Measurements from ENCODE around the gene PSPC1.
"Not testable (repeated sequence)": the region's sequence is repeated elsewhere in the genome, so short reads cannot be mapped to it uniquely, and the experiment has no call there.

The PSPC1 gene

GRCh38 chr13:19817106-19817505 is 34.4 kb upstream of the PSPC1 start:
- H3K27me3 ChIP-seq (ENCODE audit: control insufficient read depth, low read length): no peaks in the 10 kb centered on the region
- no peaks in the 10 kb centered on the region for H3F3A ChIP-seq (ENCODE audit: control insufficient read depth, insufficient read depth)
- H3K79me2 ChIP-seq (ENCODE audit: control insufficient read depth, low read length): no peaks in the 10 kb centered on the region
- peaks cover 19% of the 10 kb centered on the region for H3K36me3 ChIP-seq (ENCODE audit: control insufficient read depth, low read length)
- H3K4me1 ChIP-seq (ENCODE audit: control insufficient read depth, low read length): no peaks in the 10 kb centered on the region
- H3K9me3 ChIP-seq (ENCODE audit: control insufficient read depth, insufficient read depth, low read length): no peaks in the 10 kb centered on the region
- no peaks in the 10 kb centered on the region for H4K20me1 ChIP-seq (ENCODE audit: control insufficient read depth, insufficient read depth, low read depth, low read length)
- no peaks in the 10 kb centered on the region for H3K9me2 ChIP-seq (replicated peaks; ENCODE audit: control insufficient read depth, low read length)
- H3K27ac ChIP-seq (ENCODE audit: low read depth, low read length): no peak overlapping the region
- TF ChIP-seq EZH2phosphoT487 (IDR thresholded peaks at IDR 0.05; ENCODE audit: borderline replicate concordance, low read length): no peak
- TF ChIP-seq, protein P1, sequence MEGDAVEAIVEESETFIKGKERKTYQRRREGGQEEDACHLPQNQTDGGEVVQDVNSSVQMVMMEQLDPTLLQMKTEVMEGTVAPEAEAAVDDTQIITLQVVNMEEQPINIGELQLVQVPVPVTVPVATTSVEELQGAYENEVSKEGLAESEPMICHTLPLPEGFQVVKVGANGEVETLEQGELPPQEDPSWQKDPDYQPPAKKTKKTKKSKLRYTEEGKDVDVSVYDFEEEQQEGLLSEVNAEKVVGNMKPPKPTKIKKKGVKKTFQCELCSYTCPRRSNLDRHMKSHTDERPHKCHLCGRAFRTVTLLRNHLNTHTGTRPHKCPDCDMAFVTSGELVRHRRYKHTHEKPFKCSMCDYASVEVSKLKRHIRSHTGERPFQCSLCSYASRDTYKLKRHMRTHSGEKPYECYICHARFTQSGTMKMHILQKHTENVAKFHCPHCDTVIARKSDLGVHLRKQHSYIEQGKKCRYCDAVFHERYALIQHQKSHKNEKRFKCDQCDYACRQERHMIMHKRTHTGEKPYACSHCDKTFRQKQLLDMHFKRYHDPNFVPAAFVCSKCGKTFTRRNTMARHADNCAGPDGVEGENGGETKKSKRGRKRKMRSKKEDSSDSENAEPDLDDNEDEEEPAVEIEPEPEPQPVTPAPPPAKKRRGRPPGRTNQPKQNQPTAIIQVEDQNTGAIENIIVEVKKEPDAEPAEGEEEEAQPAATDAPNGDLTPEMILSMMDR (IDR thresholded peaks at IDR 0.05; ENCODE audit: low read depth, low read length, poor library complexity, severe bottlenecking): no peak
- no peak overlapping the region for H3K4me3 ChIP-seq (ENCODE audit: low read length)
- H3K4me2 ChIP-seq (ENCODE audit: low read length): no peak overlapping the region

- not testable (repeated sequence) for H3K79me2 ChIP-seq (ENCODE audit: control insufficient read depth, low read length); H3K4me3 ChIP-seq (ENCODE audit: low read length); H4K20me1 ChIP-seq (ENCODE audit: control insufficient read depth, insufficient read depth, low read depth, low read length); H3K9me3 ChIP-seq (ENCODE audit: control insufficient read depth, insufficient read depth, low read length); H3K4me2 ChIP-seq (ENCODE audit: low read length); H3K4me1 ChIP-seq (ENCODE audit: control insufficient read depth, low read length); H3K27ac ChIP-seq (ENCODE audit: low read depth, low read length); H3K27me3 ChIP-seq (ENCODE audit: control insufficient read depth, low read length); H3F3A ChIP-seq (ENCODE audit: control insufficient read depth, insufficient read depth); H3K9me2 ChIP-seq (replicated peaks; ENCODE audit: control insufficient read depth, low read length)
- peaks cover 16% of the 10 kb centered on the region for H3K36me3 ChIP-seq (ENCODE audit: control insufficient read depth, low read length)
These were observed 33.1 kb upstream of the PSPC1 start for GRCh38 chr13:19815842-19816241.

DNA sequence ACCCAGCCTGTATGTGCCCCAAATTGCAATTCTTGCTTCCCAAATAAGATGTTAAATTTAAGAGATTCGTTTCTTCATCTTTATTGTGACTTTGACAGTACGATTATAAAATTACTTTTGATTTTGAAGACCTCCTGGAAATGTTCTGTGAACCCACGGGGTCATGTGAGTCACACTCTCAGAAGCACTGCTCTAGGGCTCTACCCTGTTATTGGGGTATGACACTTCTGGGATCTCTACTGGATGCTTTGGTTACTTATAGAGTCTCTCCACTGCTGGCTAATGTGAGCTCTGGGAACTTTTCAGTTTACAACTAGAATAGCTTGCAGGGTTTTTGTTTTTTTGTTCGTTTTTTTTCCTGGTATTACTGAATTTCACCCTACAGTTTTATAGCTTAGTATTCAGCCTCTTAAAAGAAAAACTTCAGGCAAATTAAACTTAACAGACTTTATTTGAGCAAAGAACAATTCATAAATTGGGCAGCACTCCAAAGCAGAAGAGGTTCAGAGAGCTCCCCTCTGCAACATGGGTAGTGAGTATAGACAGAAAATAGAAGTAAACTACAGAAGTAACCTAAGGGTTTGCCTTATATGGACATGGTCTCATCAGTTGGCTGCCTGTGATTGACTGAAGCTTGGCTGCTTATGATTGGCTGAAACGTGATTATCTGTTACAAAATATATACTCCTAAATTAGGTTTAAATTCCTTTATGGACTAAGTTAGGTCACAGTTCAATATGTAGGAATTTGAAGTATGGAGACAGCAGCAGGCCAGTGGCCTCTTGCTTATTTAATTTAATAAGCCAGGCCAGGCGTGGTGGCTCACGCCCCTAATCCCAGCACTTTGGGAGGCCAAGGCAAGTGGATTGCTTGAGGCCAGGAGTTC is 28.5 kb upstream of the PSPC1 start:
- Histone ChIP-seq H3K4me1 (ENCODE audit: control insufficient read depth, low read length) (peaks cover 2% of the 10 kb centered on the region; the same call in 1 of the 2 replicates), H3K79me2 (ENCODE audit: control insufficient read depth, low read length) (no peaks in the 10 kb centered on the region), H3K27me3 (ENCODE audit: control insufficient read depth, low read length) (no peaks in the 10 kb centered on the region), H3K9me3 (ENCODE audit: control insufficient read depth, insufficient read depth, low read length) (no peaks in the 10 kb centered on the region), H3K4me2 (ENCODE audit: low read length) (no peak overlapping the region), H3K27ac (ENCODE audit: low read depth, low read length) (no peak overlapping the region), H3K36me3 (ENCODE audit: control insufficient read depth, low read length) (no peaks in the 10 kb centered on the region), H3K9me2 (replicated peaks; ENCODE audit: control insufficient read depth, low read length) (no peaks in the 10 kb centered on the region), H4K20me1 (ENCODE audit: control insufficient read depth, insufficient read depth, low read depth, low read length) (no peaks in the 10 kb centered on the region), H3F3A (ENCODE audit: control insufficient read depth, insufficient read depth) (no peaks in the 10 kb centered on the region), H3K4me3 (ENCODE audit: low read length) (no peak overlapping the region)
- TF ChIP-seq, protein P1 (IDR thresholded peaks at IDR 0.05; ENCODE audit: low read depth, low read length, poor library complexity, severe bottlenecking): no peak
- no peak for TF ChIP-seq EZH2phosphoT487 (IDR thresholded peaks at IDR 0.05; ENCODE audit: borderline replicate concordance, low read length)

DNA sequence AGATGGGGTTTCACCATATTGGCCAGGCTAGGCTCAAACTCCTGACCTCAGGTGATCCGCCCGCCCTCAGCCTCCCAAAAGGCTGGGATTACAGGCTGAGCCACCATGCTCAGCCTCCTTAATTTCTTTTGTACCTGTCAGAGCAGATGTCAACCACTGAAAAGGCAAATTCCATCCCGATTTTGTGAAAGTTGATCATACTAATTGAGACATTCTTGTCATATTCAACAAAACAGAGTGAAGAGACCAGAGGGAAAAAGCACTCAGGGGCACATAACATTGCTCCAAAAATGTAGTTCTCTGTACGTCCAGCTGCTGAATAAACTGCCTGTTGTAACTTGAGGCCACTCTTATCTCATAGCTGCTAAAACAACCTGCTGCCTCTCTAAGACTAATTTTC is 27.4 kb upstream of the PSPC1 start:
- Histone ChIP-seq H3K36me3 (ENCODE audit: control insufficient read depth, low read length) (no peaks in the 10 kb centered on the region), H3K4me2 (ENCODE audit: low read length) (no peak overlapping the region), H3K27ac (ENCODE audit: low read depth, low read length) (no peak overlapping the region), H3F3A (ENCODE audit: control insufficient read depth, insufficient read depth) (no peaks in the 10 kb centered on the region), H3K79me2 (ENCODE audit: control insufficient read depth, low read length) (no peaks in the 10 kb centered on the region), H4K20me1 (ENCODE audit: control insufficient read depth, insufficient read depth, low read depth, low read length) (no peaks in the 10 kb centered on the region), H3K9me2 (replicated peaks; ENCODE audit: control insufficient read depth, low read length) (no peaks in the 10 kb centered on the region), H3K9me3 (ENCODE audit: control insufficient read depth, insufficient read depth, low read length) (no peaks in the 10 kb centered on the region), H3K4me1 (ENCODE audit: control insufficient read depth, low read length) (peaks cover 2% of the 10 kb centered on the region; the same call in 1 of the 2 replicates), H3K4me3 (ENCODE audit: low read length) (no peak overlapping the region), H3K27me3 (ENCODE audit: control insufficient read depth, low read length) (no peaks in the 10 kb centered on the region)
- TF ChIP-seq, protein P1 (IDR thresholded peaks at IDR 0.05; ENCODE audit: low read depth, low read length, poor library complexity, severe bottlenecking): no peak
- no peak for TF ChIP-seq EZH2phosphoT487 (IDR thresholded peaks at IDR 0.05; ENCODE audit: borderline replicate concordance, low read length)

All from DOHH2 (cell line).